Activated effector memory CD4-positive, alpha-beta T cell treated with anti-CD3 and anti-CD28 coated beads, Interleukin-2, amount 50 U/mL, for 16 hours (primary cell): ENCODE data around the gene TRIM26.
A peak's percentile ranks its signal among the peaks of the same experiment; 100 is the strongest.
"Not testable (repeated sequence)": the region's sequence is repeated elsewhere in the genome, so short reads cannot be mapped to it uniquely, and the experiment has no call there.

Experiments used
- DNase-seq: peaks from one replicate; pipeline ENCODE4 v3.0.0-alpha.2; 2020

TRIM26 gene

DNA sequence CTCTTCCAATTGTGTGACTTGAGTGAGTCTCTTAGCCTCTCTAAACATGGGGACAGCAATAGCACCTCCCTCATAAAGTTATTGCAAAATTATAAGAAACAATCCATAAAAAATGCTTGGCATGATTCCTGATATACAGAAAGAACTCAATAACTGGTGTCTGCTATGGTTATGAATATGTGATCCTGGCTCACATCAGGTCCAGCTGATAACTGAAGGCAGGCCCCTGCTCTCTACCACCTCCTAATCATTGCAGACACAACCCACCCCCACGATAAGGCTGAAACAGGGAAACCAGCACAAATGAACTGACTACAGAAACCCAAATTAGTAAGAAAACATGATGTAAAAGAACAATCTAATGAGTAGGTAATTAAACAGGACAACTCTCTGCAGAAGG, 44.5 kb downstream of the TRIM26 start:
- DNase-seq = no peak

DNA sequence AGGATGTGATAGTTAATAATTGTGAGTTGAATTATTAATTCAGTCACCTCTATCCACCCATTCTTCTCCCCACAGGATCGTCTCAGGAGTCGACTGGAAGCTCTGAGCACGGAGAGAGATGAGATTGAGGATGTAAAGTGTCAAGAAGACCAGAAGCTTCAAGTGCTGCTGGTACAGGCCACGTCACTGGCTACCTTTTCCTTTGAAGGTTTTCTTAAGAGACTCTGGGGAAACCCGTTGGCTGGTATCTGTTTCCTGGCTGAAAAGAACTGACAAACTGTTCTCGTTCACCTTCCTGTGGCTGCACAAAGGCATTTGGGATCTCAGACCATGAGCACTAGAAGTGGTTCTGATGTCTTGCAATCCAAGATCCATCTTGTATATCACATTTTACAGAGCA, 46.1 kb downstream of the TRIM26 start:
- no peak for DNase-seq

DNA sequence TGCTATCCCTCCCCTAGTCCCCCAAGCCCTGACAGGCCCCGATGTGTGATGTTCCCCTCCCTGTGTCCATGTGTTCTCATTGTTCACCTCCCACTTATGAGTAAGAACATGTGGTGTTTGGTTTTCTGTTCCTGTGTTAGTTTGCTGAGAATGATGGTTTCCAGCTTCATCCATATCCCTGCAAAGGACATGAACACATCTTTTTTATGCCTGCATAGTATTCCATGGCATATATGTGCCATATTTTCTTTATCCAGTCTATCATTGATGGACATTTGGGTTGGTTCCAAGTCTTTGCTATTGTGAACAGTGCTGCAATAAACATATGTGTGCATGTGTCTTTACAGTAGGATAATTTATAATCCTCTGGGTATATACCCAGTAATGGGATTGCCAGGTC, 48.0 kb downstream of the TRIM26 start:
- DNase-seq = not testable (repeated sequence)

DNA sequence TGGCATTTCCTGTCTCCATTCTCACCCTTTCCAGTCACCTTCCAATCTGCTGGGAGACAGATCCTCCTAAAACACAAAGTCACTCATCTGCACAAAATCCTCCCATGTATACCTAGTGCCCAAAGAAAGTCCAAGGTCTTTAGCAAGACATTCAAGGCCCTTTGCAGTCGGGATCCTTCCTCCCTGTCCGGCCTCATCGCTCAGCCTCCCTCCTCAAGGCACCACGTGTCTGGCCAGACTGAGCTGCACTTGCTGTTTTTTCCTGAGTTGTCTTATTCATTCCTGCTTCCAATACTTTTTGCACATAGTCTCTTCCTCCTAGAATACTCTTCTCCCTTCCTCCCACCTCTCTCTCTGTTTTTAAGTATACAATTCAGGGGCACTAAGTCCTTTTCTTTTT, 48.5 kb downstream of the TRIM26 start:
- DNase-seq = no peak

DNA sequence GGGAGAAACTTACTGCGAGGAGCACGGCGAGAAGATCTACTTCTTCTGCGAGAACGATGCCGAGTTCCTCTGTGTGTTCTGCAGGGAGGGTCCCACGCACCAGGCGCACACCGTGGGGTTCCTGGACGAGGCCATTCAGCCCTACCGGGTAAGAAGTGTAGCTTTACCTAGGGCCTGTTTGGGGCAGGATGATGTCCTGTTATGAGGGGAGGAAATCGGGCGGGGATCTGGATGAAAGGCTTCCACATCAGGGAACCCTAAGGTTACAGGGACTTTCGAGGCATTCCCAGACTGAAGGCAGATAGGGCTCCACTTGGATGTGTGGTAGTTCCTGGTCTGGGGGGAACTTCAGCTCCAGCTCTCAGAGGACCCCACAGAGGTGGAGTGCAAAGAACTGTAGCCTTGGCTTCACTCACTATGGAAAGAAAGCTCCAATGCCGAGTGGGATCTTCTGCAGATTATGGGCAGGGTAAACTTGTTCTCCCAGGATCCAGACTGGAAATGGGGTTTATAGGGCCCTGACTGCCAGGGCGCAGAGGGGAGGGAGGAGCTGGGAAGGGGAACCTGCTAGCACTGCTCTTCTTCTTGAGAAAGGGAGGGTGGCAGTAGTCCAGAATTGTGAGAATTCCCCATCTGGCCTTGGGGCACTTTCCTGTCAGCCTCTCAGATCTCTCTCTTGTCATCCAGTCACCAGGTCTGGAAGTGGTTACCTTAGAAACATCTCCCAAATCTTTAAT, 49.1 kb downstream of the TRIM26 start:
- no peak for DNase-seq

DNA sequence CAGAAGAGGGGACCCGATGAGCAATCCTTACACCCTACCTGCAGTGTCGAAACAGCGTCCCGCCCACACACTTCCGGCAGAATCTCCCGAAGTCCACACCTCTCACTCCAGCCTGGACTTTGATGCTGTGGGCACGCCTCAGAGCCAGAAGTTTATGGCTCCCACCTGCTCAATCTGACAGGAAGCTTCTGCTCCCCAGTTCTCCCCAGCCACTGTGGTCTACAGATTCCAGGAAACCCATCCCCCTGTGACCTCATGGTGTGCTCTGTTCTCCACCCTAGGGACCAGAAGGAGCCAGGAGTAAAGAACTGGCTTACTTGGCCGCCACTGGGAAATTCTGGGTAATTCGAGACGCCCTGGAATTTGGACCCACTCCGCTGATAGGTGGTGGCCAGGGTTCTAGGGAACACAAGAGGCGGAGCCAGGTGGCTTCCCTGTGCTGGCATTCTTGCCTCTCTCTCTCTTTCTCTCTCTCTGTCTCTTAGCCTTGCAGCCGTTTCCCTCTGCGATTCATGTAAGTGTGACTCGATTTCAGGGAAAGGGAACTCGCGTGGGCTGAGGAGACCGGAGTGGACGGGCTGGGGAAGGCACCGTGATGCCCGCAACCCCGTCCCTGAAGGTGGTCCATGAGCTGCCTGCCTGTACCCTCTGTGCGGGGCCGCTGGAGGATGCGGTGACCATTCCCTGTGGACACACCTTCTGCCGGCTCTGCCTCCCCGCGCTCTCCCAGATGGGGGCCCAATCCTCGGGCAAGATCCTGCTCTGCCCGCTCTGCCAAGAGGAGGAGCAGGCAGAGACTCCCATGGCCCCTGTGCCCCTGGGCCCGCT, 49.9 kb downstream of the TRIM26 start, which contains the start of gene TRIM15:
TRIM15 (plus strand) TSS at position 457 of the 828 bp plus-strand sequence; CDS start at position 596, 139 bp downstream.
- DNase-seq = peak; percentile 84

DNA sequence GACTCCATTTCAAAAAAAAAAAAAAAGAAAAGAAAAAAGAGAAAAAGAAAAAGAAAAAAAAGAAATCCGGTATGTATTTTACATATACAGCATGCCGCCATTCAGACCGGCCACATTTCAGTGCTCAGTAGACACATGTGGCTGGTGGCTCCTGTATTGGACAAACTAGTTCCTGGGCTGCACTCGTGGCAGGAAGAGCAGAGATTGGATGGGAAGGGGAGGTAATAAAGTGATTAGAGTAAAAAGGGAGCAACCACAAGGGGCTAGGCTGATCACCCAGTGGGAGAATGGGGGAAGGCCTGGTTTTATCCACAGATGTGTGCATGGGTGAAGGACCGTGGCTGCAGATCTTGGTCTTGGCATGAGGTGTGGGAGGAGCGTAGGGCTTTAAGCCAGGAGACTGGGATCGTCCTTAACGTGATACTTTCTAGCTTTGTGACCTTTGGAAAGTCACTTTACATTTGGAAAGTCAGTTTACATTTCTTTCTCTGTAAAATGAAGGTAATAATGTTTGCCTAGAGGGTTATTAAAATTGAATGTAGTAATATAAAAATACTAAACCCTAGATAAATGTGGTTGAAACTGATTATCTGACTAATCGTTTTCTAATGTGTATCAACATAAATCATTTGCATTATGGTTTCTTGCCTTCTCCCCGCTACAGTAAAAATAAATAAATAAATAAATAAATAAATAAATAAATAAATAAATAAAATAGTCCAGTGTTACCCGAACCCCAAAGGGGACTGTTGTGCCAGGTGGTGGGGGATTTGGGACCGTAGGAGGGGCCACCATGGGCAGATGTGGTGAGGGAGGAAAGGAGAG, 50.7 kb downstream of the TRIM26 start:
- no peak for DNase-seq

DNA sequence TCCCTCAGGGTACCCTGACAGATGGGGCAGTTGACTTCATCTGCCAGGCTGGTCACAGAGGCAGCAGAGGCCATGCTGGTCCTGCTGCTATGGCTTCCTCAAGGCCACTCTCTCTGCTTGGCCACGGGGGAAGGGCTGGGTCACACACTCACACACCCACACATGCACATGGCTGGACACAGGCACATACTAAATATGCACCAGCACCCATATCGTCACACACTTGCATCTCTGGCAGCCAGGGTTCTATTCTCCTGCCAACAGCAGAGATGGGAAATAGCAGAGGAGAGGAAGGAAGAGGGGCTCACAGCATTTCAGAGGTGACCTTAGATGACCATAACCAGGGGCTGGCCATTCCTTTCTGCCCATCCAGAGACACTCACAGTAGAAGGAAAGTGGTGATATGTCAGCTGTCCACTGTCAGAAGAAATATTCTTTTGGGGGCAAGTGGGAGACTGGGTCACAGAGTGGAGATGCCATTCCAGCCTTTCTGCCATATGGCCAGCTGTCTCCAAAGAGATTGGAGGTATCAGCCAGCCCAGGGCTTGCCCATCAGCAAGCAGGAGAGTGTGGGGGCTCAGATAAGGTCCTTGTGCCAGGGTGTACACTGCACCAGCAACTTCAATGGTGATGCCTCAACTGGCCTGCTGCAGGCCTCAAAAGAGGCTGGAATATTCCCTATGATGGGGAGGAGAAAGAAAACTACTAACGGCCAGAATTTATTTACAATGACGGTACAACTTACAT, 52.2 kb downstream of the TRIM26 start, which contains the start of gene TRIM10:
TRIM10 (minus strand) TSS at position 427 of the 747 bp plus-strand sequence; CDS start at position 74, 353 bp downstream.
- DNase-seq = no peak

DNA sequence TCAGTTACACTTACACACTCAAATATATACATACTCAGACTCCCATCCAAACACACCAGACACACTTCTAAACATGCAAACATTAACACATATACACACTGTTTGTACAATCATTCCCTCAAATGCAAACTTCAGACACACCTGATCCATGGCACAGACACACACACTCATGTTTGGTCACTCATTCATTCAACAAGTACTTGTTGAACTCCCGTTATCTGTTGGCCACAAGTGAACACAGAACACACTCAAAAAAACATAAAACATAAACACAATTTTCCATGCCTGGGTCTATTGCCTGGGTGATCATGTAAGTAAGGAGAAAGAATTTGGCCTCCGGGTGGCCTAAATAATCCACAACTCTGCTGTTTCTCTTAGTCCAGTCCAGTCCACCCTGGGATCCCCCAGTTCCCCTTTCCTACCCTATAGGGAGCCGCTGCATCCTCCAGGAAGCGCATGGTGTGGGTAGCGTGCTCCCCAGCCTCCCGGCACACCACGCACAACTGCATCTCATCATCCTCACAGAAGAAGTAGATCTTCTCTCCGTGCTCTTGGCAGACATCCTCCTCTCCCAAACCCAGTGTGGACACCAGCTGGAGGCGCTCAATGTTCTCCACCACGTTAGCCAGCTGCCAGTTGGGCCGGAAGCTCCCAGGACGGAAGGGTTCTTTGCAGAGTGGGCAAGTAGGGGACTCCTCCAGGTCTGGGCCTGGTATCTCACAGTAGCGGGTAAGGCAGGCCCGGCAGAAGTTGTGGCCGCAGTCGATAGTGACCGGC, 53.0 kb downstream of the TRIM26 start:
- no peak for DNase-seq

DNA sequence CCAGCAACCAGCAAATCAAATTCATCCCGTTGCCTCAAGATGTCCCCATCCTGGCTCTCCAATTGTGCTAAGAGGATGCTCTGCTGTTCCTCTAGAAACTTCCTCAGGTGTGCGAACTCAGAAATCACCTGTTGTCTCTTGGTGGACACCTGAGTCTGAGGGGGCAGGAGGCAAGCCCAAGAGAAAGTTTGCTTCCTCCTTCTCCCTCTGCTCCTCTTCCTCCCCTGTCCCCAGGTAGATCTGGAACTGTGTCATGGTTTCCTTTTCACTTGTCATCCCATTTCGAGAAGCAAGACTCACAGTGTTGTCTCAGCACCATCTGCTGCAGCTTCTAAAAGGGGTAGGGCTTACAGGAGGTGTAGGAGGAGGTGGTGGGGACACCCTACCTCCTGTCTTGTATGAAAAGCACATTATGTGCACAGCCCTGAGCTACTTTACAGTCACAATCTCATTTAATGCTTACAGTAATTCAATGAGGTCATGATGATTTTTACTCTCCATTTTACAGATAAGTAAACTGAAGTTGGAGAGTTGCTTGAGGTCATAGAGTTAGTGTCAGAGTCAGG, 54.6 kb downstream of the TRIM26 start:
- DNase-seq = no peak

DNA sequence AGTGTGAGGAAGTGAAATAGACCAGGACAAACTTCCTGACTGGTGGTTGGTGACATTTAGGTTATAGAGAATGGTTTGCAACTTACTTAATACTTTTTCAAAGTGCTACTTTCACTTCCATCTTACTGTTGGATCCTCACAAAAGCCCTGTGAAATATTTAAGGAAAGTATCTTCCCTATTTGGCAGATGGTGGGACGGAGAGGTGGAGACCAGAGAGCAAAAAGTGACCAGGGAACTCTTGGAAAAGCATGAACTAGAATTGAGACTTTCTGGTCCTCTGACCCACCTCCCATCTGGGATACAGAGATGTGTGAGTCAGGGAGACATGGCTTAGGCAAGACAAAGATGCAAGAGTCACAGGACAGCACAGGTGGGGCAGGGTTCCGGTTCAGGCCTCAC, 55.2 kb downstream of the TRIM26 start:
- DNase-seq = no peak

DNA sequence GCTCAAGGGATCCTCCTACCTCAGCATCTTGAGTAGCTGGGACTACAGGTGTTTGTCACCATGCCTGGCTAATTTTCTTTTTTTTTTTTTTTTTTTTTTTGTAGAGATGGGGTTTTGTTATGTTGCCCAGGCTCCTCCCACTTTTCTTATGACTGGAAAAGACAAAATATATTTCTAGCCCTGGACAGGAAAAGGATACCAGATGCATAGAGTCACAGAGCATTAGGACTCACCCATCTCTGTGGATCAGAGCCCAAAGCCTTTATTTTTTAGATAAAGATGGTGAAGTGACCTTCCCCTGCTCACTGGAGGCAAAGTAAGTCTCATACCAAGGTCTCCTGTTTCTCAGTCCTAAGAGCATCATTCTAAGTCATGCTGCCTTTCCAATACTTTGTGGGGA, 55.6 kb downstream of the TRIM26 start:
- no peak for DNase-seq

DNA sequence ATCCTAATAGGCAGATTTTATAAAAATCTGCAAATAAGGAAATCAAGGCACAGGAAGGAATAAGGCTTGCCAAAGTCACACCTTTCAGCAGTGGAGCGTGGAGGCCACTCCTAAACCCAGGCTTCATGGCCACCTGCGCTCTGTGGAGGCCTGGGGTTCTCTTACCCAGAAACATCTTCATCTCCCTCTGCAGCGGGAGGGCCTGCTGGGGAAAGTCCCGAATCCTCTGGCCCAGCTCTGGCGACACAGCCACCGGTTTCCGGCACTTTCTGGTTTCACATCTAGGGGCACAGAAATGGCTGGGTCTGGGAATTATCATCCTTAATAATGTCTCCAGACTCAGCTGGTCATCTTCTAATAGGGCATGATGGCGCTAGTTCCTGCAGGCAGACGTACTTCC, 56.4 kb downstream of the TRIM26 start:
- DNase-seq = no peak

DNA sequence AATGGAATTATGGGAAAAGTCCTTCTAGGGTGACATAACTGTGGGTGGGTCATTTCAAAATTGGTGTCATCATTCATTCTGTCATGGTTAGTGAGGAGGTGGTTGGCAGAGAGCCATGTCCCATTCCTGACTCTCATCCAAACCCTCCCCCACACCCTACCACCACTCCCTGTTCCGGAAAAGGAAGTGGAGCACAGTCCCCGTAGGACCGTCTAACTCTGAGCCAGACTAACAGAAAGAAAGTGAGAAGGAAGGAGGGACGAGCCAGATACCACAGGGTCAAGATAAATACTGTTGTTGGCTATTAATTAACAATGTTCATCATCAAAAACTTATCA, 57.0 kb downstream of the TRIM26 start:
- DNase-seq = no peak

DNA sequence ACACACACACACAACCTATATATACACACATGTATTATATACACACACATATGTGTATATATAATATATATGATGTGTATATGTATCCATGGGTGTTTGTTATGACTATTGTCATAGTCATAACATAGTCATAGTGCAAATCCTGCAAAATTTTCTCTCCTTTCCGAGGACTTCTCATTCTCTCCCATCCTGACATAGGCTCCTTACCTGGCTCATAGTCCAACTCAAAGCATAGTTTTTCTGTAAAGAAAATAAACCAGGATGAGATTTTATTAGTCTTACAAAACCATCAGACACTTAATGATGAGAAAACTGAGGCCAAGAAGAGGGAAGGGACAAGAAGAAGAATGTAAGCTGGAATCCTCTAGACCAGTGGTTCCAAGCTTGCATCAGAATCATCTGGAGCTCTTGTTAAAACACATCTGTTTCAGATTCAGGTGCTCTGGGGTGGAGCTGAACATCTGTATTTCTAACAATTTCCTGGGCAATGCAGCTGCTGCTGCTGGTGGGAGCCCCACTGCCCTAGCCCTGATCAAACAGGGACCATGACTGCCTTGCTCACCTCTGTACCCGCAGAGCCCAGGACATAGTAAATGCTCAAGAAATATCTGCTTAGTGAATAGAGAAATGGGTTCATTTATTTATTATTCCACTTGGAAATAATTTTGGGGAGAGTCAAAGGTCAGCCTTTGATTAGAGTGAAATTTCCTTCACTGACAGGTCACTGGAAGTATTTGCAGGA, 57.5 kb downstream of the TRIM26 start:
- no peak for DNase-seq

DNA sequence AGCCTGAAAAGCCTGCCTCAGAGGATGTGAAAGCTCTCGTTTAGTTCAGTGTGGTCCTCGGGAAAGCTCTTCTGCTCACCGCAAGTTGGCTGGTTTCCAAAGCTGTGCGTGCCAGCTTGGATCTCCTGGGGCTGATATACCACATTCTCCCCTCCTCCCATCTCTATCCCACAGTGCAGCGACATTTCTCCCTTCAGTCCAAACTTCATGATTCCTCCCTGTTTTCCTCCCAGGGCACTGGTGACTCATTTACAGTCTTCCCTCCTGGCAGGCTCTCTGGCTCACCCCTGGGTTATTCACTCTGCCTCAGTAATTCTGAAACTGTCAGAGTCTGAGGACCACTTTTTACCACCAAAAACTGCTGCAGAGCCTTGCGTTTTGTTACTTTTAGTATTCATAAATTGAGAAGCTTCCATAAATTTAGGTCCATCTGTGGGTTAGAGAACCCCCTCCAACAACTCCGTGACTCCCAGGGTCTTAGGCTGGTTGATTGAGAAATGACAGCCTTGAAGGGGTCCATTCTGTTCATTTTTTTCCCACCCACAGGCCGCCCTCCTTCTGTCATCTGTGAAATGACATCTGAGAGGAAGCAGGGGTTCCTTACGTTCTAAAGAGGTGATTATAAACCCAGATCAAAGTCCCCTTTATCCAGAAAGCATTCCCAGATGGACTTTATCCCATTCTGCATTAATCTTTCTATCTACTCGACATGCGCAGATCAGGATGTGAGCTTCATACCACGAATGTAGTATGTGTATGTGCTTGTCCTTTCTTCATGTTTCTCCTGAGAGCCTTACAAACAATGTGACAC, 58.3 kb downstream of the TRIM26 start:
- no peak for DNase-seq

DNA sequence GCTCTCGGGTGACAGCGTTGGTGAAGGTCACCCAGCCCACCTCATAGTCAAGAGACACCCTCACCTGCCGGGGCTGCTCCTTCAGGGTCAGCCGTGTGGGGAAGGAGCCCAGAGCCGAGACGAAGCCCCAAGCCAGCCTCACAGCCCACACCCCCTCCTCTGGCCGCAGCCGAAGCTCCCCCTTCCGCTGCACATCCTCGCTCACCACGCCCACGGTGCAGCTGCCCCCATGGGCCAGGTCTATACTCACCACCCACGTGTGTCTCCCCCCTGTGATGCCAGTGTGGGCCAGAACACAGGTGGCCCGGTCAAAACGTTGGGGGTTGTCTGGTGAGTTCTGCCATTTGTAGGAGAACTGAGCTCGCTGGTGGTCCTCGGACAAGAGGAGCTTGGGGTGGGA, 59.1 kb downstream of the TRIM26 start:
- no peak for DNase-seq

DNA sequence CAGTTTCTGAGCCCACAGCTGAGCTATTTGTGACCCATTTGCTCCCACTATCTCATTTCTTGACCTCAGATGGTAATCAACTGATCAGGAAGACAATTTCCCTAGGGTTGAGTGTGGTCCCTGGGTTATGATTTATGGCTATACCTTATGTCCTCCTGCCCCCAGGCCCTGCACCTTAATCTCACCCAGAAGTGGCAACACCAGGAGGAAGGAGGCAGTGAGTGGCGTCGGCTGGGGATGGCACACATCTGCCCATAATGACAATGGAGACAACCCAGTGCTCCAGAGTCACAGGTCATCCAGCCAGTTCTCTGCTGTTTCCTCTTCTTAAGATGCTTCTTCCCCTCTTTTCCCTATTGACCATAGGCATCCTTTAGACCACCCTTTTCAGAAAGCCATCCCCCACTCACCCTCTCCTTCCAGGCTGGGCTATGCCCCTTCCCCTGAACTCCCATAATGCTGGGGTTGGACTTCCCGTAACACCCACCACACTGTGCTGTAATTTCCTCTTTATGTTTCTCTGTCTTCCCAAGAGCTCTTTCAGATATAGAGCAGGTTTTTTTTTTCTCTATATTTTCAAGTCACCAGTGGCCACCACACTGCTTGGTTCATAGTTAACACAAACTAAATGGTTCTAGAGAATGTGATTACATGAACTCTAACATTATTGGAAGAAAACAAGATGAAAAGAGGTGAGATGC, 60.1 kb downstream of the TRIM26 start:
- DNase-seq = no peak

DNA sequence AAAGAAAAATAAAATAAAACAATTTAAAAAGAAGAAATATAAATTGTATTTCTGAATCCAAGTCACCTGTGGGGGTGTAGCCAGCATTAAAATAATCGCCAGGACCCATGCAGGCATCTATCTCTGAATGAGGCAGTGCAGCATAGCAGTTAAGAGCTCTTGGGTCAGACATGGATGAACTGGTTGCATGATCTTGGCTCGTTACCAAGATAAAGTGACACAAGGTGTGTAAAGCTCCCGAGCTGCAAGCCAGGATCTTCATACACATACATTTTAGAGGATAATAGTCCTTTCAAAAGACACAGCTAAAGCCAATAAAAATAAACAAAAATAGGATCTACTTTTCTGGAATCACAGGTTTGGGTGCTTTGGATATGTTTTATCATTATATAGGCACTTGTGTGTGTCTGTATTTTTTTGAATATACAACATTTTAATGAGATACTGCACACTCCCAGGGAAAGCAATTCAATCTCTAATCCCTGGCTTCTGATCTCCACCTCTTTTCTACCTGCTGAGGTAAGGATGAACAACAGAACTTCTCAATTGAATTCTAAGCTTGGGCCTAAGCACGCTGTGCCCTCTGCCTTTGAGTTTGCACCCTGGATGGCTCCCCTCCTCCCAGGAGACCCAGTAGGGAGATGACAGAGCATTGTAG, 61.1 kb downstream of the TRIM26 start:
- DNase-seq = no peak
